HCT116 (cell line): ENCODE results near the gene SEMA4D. TPM values are rescaled to one million over a fixed set of nuclear protein-coding genes. Genes with fewer than 3 reads are reported as not detected.

Experiments used
- ATAC-seq: fragments of 200-7000 bp; cut with Tn5 transposase; 2 replicates; pipeline ENCODE4 v1.9.1; 2020; ENCODE audit warnings: mild to moderate bottlenecking, moderate library complexity
- BruUV-seq: library from RNA; stranded (reverse); fragments of 400-500 nt; replicated peaks from 2 replicates; lab custom pipeline; 2021; lab: Mats Ljungman, UMichigan
- CTCF ChIA-PET: fragments of 300-600 bp; sonication (Branson Sonifier 250); formaldehyde crosslinking; loops from one replicate; lab custom pipeline; 2021; ENCODE audit warnings: antibody characterized with exemption; lab: Charles Lee
- POLR2A ChIA-PET: fragments of 300-600, 350-600 bp; sonication (Branson Sonifier 250); formaldehyde crosslinking; loops from one replicate; lab custom pipeline; 2021; ENCODE audit warnings: antibody characterized with exemption; lab: Charles Lee
- RAD21 ChIA-PET, 2 experiments: fragments of 300-600 bp; sonication (Branson Sonifier 250); formaldehyde crosslinking; loops; one replicate each; lab custom pipeline; 2023; ENCODE audit warnings: low total read pairs in 2 of 2; ENCODE audit not compliant: uncharacterized antibody in 2 of 2, unreplicated experiment in 2 of 2, low non-redundant PET in 1 of 2; lab: Charles Lee
- DNase-seq: peaks from one replicate; pipeline ENCODE4 v3.0.0-alpha.2; 2010; ENCODE audit warnings: low read depth, low spot score
- H2AFZ ChIP-seq: fragments of 200-600 bp; shearing (Covaris generic), sonication (generic); 2 replicates; pipeline ENCODE4 v1.6.1; 2017; ENCODE audit warnings: low read depth, mixed run types, mixed read lengths, antibody characterized with exemption, low read length; ENCODE audit not compliant: poor library complexity, severe bottlenecking
- H3K27ac ChIP-seq: 2 replicates; pipeline ENCODE4 v1.5.1; 2012; ENCODE audit warnings: low read depth, low read length
- H3K27me3 ChIP-seq: fragments of 200-600 bp; sonication (generic); 2 replicates; pipeline ENCODE4 v1.6.1; 2016; ENCODE audit warnings: mixed run types, low read length, mixed read lengths; ENCODE audit not compliant: insufficient read depth
- H3K36me3 ChIP-seq, 2 experiments: fragments of 200-500 bp in 1 of 2; fragments of 200-600 bp in 1 of 2; sonication (Bioruptor generic) in 1 of 2; sonication (generic) in 1 of 2; 2 replicates each; pipeline versions ENCODE4 v1.5.1 to v1.6.1; 2014 to 2016; ENCODE audit warnings: low read length in 2 of 2, inconsistent platforms in 1 of 2, mixed read lengths in 1 of 2, mixed run types in 1 of 2; ENCODE audit not compliant: insufficient read depth in 2 of 2, control insufficient read depth in 1 of 2
- H3K4me1 ChIP-seq, 2 experiments: fragments of 200-600 bp in 1 of 2; sonication (generic) in 1 of 2; 2 replicates each; pipeline versions ENCODE4 v1.5.1 to v1.6.1; 2012 to 2017; ENCODE audit warnings: low read length in 2 of 2, inconsistent platforms in 1 of 2, mild to moderate bottlenecking in 1 of 2, mixed read lengths in 1 of 2, mixed run types in 1 of 2, moderate library complexity in 1 of 2; ENCODE audit not compliant: insufficient read depth in 2 of 2, control insufficient read depth in 1 of 2
- H3K4me2 ChIP-seq: fragments of 200-600 bp; sonication (generic); 2 replicates; pipeline ENCODE4 v1.6.1; 2017; ENCODE audit warnings: mixed run types, low read length, mixed read lengths
- H3K4me3 ChIP-seq, 2 experiments: fragments of 200-600 bp in 1 of 2; sonication (generic) in 1 of 2; replicated peaks in 1 of 2; 2 replicates each; pipeline ENCODE4 v1.5.1; 2011 to 2016; ENCODE audit warnings: low read length in 2 of 2, control low read depth in 1 of 2, low read depth in 1 of 2, mild to moderate bottlenecking in 1 of 2, mixed read lengths in 1 of 2, mixed run types in 1 of 2
- H3K79me2 ChIP-seq: fragments of 200-600 bp; sonication (generic); 2 replicates; pipeline ENCODE4 v1.6.1; 2017; ENCODE audit warnings: mild to moderate bottlenecking, mixed run types, low read length, moderate library complexity, mixed read lengths; ENCODE audit not compliant: insufficient read depth
- H3K9ac ChIP-seq: fragments of 200-600 bp; sonication (generic); 2 replicates; pipeline ENCODE4 v1.6.1; 2016; ENCODE audit warnings: low read length, mixed read lengths
- H3K9me2 ChIP-seq: fragments of 200-600 bp; sonication (generic), shearing (Covaris generic); 2 replicates; pipeline ENCODE4 v1.6.1; 2017; ENCODE audit warnings: mixed run types, mild to moderate bottlenecking, moderate library complexity; ENCODE audit not compliant: insufficient read depth
- H3K9me3 ChIP-seq, 2 experiments: fragments of 200-500 bp in 1 of 2; fragments of 200-600 bp in 1 of 2; sonication (Bioruptor generic) in 1 of 2; sonication (generic) in 1 of 2; 2 replicates each; pipeline ENCODE4 v1.6.1; 2014 to 2017; ENCODE audit warnings: low read length in 2 of 2, mixed read lengths in 2 of 2, inconsistent platforms in 1 of 2, low read depth in 1 of 2, mild to moderate bottlenecking in 1 of 2, mixed run types in 1 of 2, moderate library complexity in 1 of 2; ENCODE audit not compliant: control insufficient read depth in 1 of 2, insufficient read depth in 1 of 2
- H4K20me1 ChIP-seq: fragments of 200-600 bp; sonication (generic), shearing (Covaris generic); 2 replicates; pipeline ENCODE4 v1.6.1; 2017; ENCODE audit warnings: mixed run types, mild to moderate bottlenecking, moderate library complexity; ENCODE audit not compliant: insufficient read depth
- ELF1 ChIP-seq: IDR thresholded peaks from 2 replicates; pipeline ENCODE4 v1.6.1; 2012; ENCODE audit warnings: low read depth, borderline replicate concordance
- REST ChIP-seq: IDR thresholded peaks from 2 replicates; pipeline ENCODE4 v1.6.1; 2012; ENCODE audit warnings: low read depth
- SIN3A ChIP-seq: IDR thresholded peaks from 2 replicates; pipeline ENCODE4 v1.6.1; 2012; ENCODE audit warnings: low read depth
- SRF ChIP-seq: IDR thresholded peaks from 2 replicates; pipeline ENCODE4 v1.6.1; 2012; ENCODE audit warnings: low read depth
- YY1 ChIP-seq: IDR thresholded peaks from 2 replicates; pipeline ENCODE4 v1.6.1; 2011; ENCODE audit warnings: low read length, low read depth, moderate library complexity, mild to moderate bottlenecking; ENCODE audit not compliant: insufficient replicate concordance; ENCODE audit errors: extremely low read depth
- ZBTB33 ChIP-seq: IDR thresholded peaks from 2 replicates; pipeline ENCODE4 v1.6.1; 2011; ENCODE audit warnings: mild to moderate bottlenecking, low read length, moderate library complexity; ENCODE audit not compliant: insufficient replicate concordance; ENCODE audit errors: extremely low read depth
- intact Hi-C: fragments of 100-400 bp; cut with micrococcal nuclease; formaldehyde crosslinking; loops from 2 replicates; pipeline ENCODE4 v1.10.0; 2022
- total RNA-seq: library from RNA; stranded (reverse); gene quantifications from one replicate; pipeline ENCODE4 v1.2.1, GENCODE V29; 2021; ENCODE audit not compliant: unreplicated experiment

The SEMA4D gene
- total RNA-seq, 1 experiment from 2014 or later, result 32.0 TPM

- Histone ChIP-seq H3K4me3 (no peak overlapping the region), H3K9me2 (no peaks in the 10 kb centered on the region), H3K4me1 (no peaks in the 10 kb centered on the region), H3K9me3 (no peaks in the 10 kb centered on the region), H3K27ac (no peak overlapping the region), H3K9ac (no peak overlapping the region), H3K36me3 (no peaks in the 10 kb centered on the region), H3K79me2 (peaks cover 6% of the 10 kb centered on the region; the same call in 1 of the 2 replicates), H3K4me2 (no peak overlapping the region), H3K27me3 (no peaks in the 10 kb centered on the region), H2AFZ (no peak overlapping the region), H4K20me1 (no peaks in the 10 kb centered on the region)
- intact Hi-C loops, result no loop called here
- RAD21 ChIA-PET, result no interaction called here
- no peak for ATAC-seq
- TF ChIP-seq ELF1 (no peak), YY1 (no peak), REST (no peak), ZBTB33 (no peak), SRF (no peak), SIN3A (no peak)
- CTCF ChIA-PET, result no interaction called here
- no TSS peak for BruUV-seq
- no peak for DNase-seq
- POLR2A ChIA-PET, result no interaction called here
Observed at GRCh38 chr9:89475891-89476440, 21.9 kb downstream of the SEMA4D start.
